Measurements from ENCODE around the gene KIF21B.
"Not testable (repeated sequence)": the region's sequence is repeated elsewhere in the genome, so short reads cannot be mapped to it uniquely, and the experiment has no call there.

The KIF21B gene

GRCh38 chr1:200966934-200967333 is 56.6 kb downstream of the KIF21B start:
- no peak overlapping the region for H2AFZ ChIP-seq (ENCODE audit: low read depth, low read length)
- TF ChIP-seq EZH2phosphoT487 (IDR thresholded peaks at IDR 0.05; ENCODE audit: low read depth) = no peak
- TF ChIP-seq, protein P1, sequence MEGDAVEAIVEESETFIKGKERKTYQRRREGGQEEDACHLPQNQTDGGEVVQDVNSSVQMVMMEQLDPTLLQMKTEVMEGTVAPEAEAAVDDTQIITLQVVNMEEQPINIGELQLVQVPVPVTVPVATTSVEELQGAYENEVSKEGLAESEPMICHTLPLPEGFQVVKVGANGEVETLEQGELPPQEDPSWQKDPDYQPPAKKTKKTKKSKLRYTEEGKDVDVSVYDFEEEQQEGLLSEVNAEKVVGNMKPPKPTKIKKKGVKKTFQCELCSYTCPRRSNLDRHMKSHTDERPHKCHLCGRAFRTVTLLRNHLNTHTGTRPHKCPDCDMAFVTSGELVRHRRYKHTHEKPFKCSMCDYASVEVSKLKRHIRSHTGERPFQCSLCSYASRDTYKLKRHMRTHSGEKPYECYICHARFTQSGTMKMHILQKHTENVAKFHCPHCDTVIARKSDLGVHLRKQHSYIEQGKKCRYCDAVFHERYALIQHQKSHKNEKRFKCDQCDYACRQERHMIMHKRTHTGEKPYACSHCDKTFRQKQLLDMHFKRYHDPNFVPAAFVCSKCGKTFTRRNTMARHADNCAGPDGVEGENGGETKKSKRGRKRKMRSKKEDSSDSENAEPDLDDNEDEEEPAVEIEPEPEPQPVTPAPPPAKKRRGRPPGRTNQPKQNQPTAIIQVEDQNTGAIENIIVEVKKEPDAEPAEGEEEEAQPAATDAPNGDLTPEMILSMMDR (IDR thresholded peaks at IDR 0.05; ENCODE audit: low read depth, low read length) = no peak
- no peak overlapping the region for H3K27ac ChIP-seq (ENCODE audit: low read length)
- H3K27me3 ChIP-seq (ENCODE audit: low read depth, low read length) = 0 out of 2 replicates have a peak, but pooled peaks cover 8% of the 10 kb centered on the region
- H4K20me1 ChIP-seq (ENCODE audit: insufficient read depth, low read length) = peaks cover 35% of the 10 kb centered on the region
- peaks cover 25% of the 10 kb centered on the region for H3K36me3 ChIP-seq (replicated peaks; ENCODE audit: low read depth, low read length)
- H3K9ac ChIP-seq (ENCODE audit: low read length) = no peak overlapping the region
- no peak overlapping the region for H3K4me3 ChIP-seq (ENCODE audit: low read length)
- no peak overlapping the region for H3K4me2 ChIP-seq (ENCODE audit: low read length)
- peaks cover 16% of the 10 kb centered on the region for H3K4me1 ChIP-seq (ENCODE audit: low read length)
- H3K9me3 ChIP-seq (ENCODE audit: insufficient read depth, low read length) = no peaks in the 10 kb centered on the region
- no peaks in the 10 kb centered on the region for H3K79me2 ChIP-seq (ENCODE audit: low read length)

DNA sequence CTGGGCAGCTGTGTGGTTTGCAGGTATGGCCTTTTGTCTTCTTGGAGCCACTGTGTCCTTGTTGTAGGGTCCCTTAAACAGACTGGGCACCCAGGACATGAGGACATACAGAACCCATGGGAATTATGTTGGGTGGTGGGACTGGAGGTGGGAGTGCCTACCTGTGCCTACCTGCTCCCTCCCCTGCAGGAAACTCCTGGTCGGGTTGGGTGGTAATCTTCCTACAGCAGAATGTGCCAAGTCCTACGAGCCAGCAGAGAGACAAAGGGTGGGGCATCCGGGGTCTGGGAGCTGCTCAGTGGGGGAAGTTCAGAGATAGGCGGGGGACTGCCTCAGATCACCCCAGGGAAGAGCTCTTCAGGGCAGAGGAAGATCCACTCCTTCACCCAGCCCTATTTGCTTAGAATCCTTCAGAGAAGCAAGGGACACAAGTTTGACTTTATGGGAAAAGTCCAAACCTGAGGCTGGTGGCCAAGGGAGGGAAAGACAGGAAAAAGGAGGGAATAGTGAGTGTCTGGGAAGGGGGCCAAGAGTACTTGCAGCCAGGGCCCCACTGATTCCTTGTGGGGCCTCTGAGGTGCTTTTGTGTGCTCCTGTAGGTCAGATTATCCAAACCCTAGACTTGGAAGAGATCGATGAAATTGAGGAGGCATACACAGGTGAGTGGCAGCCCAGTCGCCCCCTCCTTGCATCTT is 58.3 kb downstream of the KIF21B start:
- no peak overlapping the region for H3K4me3 ChIP-seq (ENCODE audit: low read length)
- no peak for TF ChIP-seq EZH2phosphoT487 (IDR thresholded peaks at IDR 0.05; ENCODE audit: low read depth)
- TF ChIP-seq, protein P1 (IDR thresholded peaks at IDR 0.05; ENCODE audit: low read depth, low read length) = no peak
- no peak overlapping the region for H3K27ac ChIP-seq (ENCODE audit: low read length)
- 0 out of 2 replicates have a peak, but pooled peaks cover 8% of the 10 kb centered on the region for H3K27me3 ChIP-seq (ENCODE audit: low read depth, low read length)
- peaks cover 10% of the 10 kb centered on the region for H3K36me3 ChIP-seq (replicated peaks; ENCODE audit: low read depth, low read length)
- H3K4me1 ChIP-seq (ENCODE audit: low read length) = peaks cover 7% of the 10 kb centered on the region
- H3K9ac ChIP-seq (ENCODE audit: low read length) = no peak overlapping the region
- no peaks in the 10 kb centered on the region for H3K79me2 ChIP-seq (ENCODE audit: low read length)
- no peak overlapping the region for H3K4me2 ChIP-seq (ENCODE audit: low read length)
- H4K20me1 ChIP-seq (ENCODE audit: insufficient read depth, low read length) = peaks cover 20% of the 10 kb centered on the region
- H2AFZ ChIP-seq (ENCODE audit: low read depth, low read length) = no peak overlapping the region
- no peaks in the 10 kb centered on the region for H3K9me3 ChIP-seq (ENCODE audit: insufficient read depth, low read length)

DNA sequence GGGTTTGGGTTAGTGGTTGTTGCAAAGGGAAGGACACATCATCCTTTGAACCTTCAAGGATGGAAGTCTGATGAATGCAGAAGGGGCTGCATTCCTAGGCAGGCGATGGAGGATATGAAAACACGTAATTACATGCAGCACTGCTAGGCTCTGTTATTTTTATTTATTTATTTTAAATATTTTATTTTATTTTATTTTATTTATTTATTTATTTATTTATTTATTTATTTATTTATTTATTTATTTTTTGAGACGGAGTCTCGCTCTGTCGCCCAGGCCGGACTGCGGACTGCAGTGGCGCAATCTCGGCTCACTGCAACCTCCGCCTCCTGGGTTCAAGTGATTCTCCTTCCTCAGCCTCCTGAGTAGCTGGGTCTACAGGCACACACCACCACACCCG is 59.6 kb downstream of the KIF21B start:
- not testable (repeated sequence) for H3K4me3 ChIP-seq (ENCODE audit: low read length); H4K20me1 ChIP-seq (ENCODE audit: insufficient read depth, low read length); H3K27ac ChIP-seq (ENCODE audit: low read length); H3K27me3 ChIP-seq (ENCODE audit: low read depth, low read length); H3K9ac ChIP-seq (ENCODE audit: low read length); H3K36me3 ChIP-seq (replicated peaks; ENCODE audit: low read depth, low read length); H2AFZ ChIP-seq (ENCODE audit: low read depth, low read length); H3K9me3 ChIP-seq (ENCODE audit: insufficient read depth, low read length); H3K4me2 ChIP-seq (ENCODE audit: low read length); H3K4me1 ChIP-seq (ENCODE audit: low read length); H3K79me2 ChIP-seq (ENCODE audit: low read length)

DNA sequence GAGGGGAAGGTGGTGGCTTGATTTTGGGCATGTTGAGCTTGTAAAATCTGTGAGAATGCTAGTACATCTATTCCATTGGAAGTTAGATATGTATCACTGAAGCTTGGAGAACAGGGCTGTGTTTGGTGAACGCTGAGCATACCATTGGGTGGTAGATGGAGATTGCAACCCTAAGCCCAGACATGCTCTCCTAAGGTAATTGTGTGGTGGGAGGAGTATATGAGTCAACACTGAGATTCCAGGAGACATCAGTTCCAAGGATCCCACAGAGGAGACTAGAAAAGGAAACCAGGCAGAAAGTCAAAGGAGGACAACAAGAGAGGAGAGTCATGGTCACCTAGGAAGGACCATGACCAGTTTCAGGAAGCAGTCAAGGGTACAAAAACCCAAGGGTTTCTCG is 60.4 kb downstream of the KIF21B start:
- Histone ChIP-seq H4K20me1 (ENCODE audit: insufficient read depth, low read length) (peaks cover 3% of the 10 kb centered on the region; the same call in 1 of the 2 replicates), H3K27me3 (ENCODE audit: low read depth, low read length) (0 out of 2 replicates have a peak, but pooled peaks cover 8% of the 10 kb centered on the region), H3K27ac (ENCODE audit: low read length) (no peak overlapping the region), H3K9me3 (ENCODE audit: insufficient read depth, low read length) (no peaks in the 10 kb centered on the region), H3K79me2 (ENCODE audit: low read length) (no peaks in the 10 kb centered on the region), H2AFZ (ENCODE audit: low read depth, low read length) (no peak overlapping the region), H3K4me1 (ENCODE audit: low read length) (no peaks in the 10 kb centered on the region), H3K36me3 (replicated peaks; ENCODE audit: low read depth, low read length) (no peaks in the 10 kb centered on the region), H3K9ac (ENCODE audit: low read length) (no peak overlapping the region), H3K4me3 (ENCODE audit: low read length) (no peak overlapping the region), H3K4me2 (ENCODE audit: low read length) (no peak overlapping the region)
- TF ChIP-seq, protein P1 (IDR thresholded peaks at IDR 0.05; ENCODE audit: low read depth, low read length) = no peak
- TF ChIP-seq EZH2phosphoT487 (IDR thresholded peaks at IDR 0.05; ENCODE audit: low read depth) = no peak

All from OCI-LY3 (cell line).